ENCODE data around the gene MOB3B. TPM values are rescaled to one million over a fixed set of nuclear protein-coding genes. Genes with fewer than 3 reads are reported as not detected.

MOB3B gene
- total RNA-seq, 1 donor from 2014 or later, result 1.1 TPM

DNA sequence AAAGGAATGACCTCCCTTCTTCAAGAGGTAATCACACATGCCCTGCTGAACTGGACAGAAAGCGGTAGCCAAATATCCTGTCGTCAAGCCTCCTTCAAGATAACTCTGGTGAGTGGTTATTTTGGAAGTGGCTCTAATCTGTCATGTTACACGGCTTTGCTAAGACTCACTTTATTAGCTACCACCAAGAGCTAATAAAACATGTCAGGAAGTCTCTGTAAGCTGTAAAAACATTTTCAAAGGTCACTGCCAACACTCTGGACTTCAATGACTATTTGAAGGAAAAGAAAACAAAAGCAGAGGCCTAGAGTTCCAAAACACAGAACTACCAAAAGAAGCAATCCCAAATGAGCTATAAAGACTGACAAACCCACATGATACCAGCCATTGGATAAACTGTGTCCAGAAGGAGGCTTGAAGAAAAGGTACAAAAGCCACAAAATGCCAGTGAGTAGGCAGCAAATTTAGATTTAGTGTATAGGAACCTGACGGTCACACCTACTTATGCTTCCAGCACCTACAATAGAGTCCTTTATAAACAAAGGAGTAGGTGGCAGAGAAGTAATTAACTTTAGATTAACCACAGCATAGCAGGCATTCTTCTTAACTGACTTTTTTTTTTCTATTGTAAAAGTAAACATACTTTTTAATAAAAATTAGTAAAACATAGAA is 135.3 kb downstream of the MOB3B start:
- FAIRE-seq, result no peak

DNA sequence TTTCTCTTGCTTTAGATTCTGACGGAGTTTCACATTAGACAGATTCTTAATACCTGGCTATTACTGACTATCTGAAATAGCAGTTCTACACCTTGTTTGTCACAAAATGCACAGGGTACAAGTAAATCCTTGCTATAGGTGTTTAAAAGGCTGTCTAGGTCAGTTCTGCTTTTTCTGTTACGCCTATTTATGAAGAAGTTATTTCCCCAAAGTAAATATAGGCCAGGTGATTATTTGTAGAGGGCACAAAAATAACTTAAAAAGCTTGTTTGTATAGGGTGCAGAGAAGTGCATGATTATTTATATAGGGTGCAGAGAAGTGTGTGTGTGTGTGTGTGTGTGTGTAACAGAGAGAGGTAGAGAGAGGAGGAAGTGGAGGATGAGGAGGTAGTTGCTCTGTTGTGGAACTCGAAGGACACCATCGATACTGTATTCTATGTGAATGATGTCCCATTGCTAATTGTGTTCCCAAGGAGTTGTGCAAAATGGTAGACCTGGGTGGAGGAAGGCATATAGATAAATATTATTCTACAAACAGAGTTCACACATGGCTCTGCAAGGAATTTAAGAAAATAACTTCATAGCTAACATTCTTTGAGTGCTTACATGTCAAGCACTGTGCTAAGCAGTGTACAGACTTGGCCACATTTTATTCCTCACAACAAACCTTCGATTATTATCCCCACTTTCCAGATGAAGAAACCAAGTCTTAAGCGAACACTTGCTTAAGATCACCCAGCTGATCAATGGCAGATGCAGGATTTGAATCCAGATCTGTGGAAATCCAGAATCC is 136.4 kb downstream of the MOB3B start:
- H3K4me3 ChIP-seq (ENCODE audit: low read depth, low read length), result no peak overlapping the region
- FAIRE-seq (no peak), DNase-seq (ENCODE audit: low read depth) (no peak)
- no peaks in the 10 kb centered on the region for H3K27me3 ChIP-seq (ENCODE audit: control insufficient read depth, insufficient read depth, low read length)
- TF ChIP-seq, protein P1, sequence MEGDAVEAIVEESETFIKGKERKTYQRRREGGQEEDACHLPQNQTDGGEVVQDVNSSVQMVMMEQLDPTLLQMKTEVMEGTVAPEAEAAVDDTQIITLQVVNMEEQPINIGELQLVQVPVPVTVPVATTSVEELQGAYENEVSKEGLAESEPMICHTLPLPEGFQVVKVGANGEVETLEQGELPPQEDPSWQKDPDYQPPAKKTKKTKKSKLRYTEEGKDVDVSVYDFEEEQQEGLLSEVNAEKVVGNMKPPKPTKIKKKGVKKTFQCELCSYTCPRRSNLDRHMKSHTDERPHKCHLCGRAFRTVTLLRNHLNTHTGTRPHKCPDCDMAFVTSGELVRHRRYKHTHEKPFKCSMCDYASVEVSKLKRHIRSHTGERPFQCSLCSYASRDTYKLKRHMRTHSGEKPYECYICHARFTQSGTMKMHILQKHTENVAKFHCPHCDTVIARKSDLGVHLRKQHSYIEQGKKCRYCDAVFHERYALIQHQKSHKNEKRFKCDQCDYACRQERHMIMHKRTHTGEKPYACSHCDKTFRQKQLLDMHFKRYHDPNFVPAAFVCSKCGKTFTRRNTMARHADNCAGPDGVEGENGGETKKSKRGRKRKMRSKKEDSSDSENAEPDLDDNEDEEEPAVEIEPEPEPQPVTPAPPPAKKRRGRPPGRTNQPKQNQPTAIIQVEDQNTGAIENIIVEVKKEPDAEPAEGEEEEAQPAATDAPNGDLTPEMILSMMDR (IDR thresholded peaks at IDR 0.05; ENCODE audit: insufficient read depth, low read length, severe bottlenecking), result no peak
- H3K36me3 ChIP-seq (ENCODE audit: control insufficient read depth, insufficient read depth, low read length), result no peaks in the 10 kb centered on the region

More for the DNA sequence above, 135.3 kb downstream of the MOB3B start:
- Histone ChIP-seq H3K4me3 (ENCODE audit: low read depth, low read length) (no peak overlapping the region), H3K27me3 (ENCODE audit: control insufficient read depth, insufficient read depth, low read length) (no peaks in the 10 kb centered on the region), H3K36me3 (ENCODE audit: control insufficient read depth, insufficient read depth, low read length) (no peaks in the 10 kb centered on the region)
- TF ChIP-seq, protein P1 (IDR thresholded peaks at IDR 0.05; ENCODE audit: insufficient read depth, low read length, severe bottlenecking), result no peak
- no peak for DNase-seq (ENCODE audit: low read depth)

GRCh38 chr9:27392451-27392850 is 137.2 kb downstream of the MOB3B start:
- TF ChIP-seq, protein P1 (IDR thresholded peaks at IDR 0.05; ENCODE audit: insufficient read depth, low read length, severe bottlenecking), result no peak
- no peak for FAIRE-seq
- no peaks in the 10 kb centered on the region for H3K36me3 ChIP-seq (ENCODE audit: control insufficient read depth, insufficient read depth, low read length)
- no peak for DNase-seq (ENCODE audit: low read depth)
- H3K4me3 ChIP-seq (ENCODE audit: low read depth, low read length), result no peak overlapping the region
- no peaks in the 10 kb centered on the region for H3K27me3 ChIP-seq (ENCODE audit: control insufficient read depth, insufficient read depth, low read length)

DNA sequence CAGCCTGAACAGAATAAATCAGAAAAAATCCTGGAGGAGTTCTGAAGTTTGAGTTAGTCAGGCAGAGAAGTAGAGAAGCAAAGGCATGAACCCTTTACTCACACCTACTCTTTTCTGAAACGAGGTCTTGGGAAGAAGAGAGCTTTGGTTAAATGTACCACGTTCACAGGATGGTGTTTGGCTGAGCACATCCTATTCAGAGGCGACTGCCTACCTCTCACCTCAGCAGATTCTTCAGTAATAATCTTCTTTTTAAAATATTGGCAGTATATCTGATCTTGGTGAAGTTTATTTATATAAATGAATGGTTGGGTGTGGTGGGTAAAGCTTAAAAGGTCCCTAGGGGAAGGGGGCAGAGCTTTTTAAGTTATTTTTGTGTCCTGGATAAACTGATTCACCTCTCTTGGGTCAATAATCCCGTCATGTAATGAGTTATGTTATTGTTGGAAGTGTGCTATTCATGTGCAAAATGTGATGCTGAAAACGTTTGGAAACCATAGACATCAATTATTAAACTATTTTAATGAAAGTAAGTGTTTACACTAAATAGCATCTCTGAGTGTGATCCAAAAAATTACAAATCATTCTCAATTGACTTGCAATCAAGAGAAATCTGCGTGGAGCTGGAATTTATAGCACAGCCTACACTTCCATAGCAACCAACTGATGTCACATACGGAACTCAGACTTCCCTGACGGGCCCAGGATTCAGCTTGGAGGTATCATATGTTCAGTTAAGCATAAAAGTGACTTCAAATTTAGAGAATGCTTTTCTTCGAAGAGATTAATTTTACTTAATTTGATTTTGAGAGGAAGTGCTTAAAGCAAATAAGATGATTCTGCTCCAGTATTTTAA is 138.3 kb downstream of the MOB3B start:
- Histone ChIP-seq H3K27me3 (ENCODE audit: control insufficient read depth, insufficient read depth, low read length) (no peaks in the 10 kb centered on the region), H3K4me3 (ENCODE audit: low read depth, low read length) (no peak overlapping the region), H3K36me3 (ENCODE audit: control insufficient read depth, insufficient read depth, low read length) (no peaks in the 10 kb centered on the region)
- TF ChIP-seq, protein P1 (IDR thresholded peaks at IDR 0.05; ENCODE audit: insufficient read depth, low read length, severe bottlenecking), result no peak
- FAIRE-seq, result no peak
- no peak for DNase-seq (ENCODE audit: low read depth)

GRCh38 chr9:27388150-27388549 is 141.5 kb downstream of the MOB3B start:
- H3K27me3 ChIP-seq (ENCODE audit: control insufficient read depth, insufficient read depth, low read length), result no peaks in the 10 kb centered on the region
- FAIRE-seq, result no peak

More at GRCh38 chr9:27388150-27388549, 141.5 kb downstream of the MOB3B start:
- Histone ChIP-seq H3K36me3 (ENCODE audit: control insufficient read depth, insufficient read depth, low read length) (peaks cover 1% of the 10 kb centered on the region), H3K4me3 (ENCODE audit: low read depth, low read length) (no peak overlapping the region)
- no peak for DNase-seq (ENCODE audit: low read depth)
- TF ChIP-seq, protein P1 (IDR thresholded peaks at IDR 0.05; ENCODE audit: insufficient read depth, low read length, severe bottlenecking), result no peak

Data from bronchial epithelial cell (primary cell).